Measurements from ENCODE around the gene LRP1B.
A peak's percentile ranks its signal among the peaks of the same experiment; 100 is the strongest.

The LRP1B gene

DNA sequence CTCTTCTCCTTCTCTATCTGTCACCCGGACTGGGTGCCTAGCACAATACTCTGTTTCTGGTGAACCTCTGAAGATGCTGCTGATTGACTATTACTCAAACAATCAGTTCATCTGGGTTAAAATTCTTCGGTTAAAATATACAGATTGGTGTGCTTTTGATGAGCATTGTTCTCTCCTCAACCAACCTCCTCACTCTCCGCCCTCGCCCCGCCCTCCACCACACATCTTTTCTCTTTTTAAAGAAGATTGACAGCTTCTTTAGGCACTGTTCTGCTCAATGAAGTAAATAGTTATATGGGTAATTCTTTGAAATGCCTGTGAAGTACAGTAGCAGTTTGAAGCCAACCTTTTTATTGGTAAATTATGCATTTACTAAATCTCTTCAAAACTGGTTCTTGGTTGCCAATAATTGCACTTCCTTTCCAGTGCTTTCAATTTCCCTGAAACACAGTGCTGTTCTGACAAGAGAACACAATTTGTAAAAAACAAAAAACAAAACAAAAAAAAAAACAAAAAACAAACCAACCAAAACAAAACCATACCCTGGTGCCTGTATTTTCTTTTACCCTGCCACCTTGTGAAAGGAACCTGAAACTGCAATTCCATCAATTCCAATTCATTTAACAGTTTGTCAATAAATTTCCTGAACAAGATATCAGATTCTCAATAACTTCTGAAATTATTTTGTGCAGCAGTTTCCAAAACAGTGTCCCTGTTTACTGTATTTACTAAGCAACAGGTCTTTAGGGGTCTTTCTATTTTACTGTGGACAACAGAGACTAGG lies 188.6 kb downstream of the LRP1B start:
- no peak for DNase-seq

DNA sequence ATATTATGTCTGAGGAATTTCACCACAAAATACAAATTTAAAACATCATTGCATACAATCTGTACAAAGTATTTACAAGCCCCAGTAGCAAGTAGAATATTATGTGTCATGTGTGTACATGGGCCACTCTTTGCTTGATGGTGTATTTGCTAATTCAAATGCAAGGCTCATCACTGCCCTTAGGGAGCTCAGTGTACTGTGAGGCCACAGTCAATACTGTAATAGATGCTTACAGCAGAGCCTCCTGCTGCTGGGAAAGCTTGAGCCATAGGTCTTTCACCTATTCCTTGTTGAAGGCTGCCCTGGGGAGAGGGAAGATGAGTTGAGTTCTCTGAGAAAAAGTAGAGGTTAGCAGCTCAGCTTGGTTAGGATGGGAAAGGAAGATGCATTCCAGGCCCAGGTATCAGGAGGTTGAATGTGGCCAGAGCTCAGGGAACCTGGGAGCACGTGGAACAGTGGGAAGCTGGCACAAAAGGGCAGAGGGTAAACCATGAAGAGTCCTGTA lies 189.6 kb downstream of the LRP1B start:
- DNase-seq: no peak

DNA sequence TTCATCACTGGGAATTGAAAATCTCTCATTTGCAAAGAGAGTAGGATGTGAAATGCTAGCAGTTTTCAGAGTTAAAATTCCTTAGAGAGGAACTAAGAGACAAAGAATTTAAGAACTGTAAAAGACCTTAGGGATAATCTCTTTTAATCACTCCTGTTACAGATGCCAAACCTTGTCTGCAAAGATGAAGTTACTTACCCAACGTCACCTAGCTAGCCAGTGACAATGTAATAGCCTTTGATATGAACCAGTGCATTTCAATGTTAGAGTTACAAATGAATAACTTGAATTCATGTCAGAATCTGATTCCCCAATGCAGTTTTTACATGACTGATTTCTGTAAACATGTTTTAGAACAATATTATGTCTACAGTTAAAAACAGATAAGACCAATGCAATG lies 190.1 kb downstream of the LRP1B start:
- DNase-seq: no peak

DNA sequence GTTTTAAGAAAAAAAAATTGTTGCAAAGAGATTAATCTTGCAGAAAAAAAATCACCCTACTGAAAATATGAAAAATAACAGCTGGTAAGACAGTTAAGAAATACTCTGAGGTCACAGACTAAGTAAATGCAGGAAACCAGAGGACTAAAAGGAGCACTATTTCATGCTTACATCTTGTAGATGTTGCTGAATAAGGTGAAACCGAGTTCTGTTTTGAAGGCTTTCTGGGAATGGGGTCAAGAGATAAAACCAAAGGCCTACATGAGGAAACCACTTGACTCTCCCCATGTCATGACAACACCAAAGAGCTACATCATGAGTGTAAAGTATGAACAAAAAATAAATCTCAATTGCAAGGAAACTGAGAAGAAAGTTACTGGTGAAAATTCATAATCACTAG lies 197.6 kb downstream of the LRP1B start:
- DNase-seq: no peak

DNA sequence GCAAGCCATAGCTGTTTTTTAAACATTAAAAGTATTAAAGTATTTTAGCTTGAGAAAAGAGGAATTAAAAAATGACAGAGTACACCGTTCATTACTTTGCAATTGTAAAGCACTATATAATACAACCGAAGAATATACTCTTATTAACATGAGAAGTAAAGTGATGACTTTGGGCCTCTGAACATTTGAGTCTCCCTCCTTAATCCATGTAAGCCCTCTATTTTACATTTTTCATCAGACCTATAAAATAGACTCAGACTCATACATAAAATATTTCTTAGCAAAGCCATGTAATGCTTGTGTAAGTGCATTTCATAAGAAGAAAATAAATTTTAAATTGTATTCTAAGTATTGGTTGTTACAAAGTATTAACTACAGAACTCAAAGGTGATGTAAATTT lies 198.6 kb downstream of the LRP1B start:
- DNase-seq: no peak

DNA sequence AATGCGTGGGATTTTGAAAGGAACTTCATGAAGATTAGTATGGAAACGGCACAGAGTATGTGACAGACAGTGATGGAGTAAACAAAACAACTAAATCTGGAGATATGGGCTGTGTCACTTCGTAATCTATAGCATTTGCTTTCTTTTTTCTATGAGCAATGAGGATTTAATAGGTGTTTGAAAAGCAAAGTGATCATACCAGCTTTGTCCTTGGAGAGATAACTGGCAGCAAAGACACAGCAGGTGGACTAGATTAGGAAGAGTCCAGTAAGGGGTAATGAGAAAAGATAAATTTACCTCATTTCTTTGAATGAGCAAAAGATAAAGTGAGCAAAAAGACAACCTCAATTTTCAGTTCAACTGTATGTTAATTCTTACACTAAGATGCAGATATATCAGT lies 199.0 kb downstream of the LRP1B start:
- DNase-seq: no peak

DNA sequence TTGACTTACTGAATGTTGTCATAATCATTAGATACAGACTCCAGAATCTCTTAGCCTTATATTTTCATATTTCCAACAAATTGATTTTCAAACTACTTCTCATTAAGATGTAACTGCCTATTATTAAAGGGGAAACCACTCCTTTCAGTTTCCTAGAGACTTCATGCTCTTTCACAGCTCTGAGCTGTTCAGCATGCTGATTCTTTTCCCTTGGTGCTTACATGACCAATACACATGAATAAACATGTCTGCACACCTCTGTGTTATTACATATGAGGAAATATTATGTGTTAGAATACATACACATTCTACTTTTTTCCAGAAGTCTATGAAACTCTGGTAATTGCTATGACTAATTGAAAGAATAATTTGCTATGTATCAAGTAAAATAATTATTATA lies 200.0 kb downstream of the LRP1B start:
- DNase-seq: no peak

DNA sequence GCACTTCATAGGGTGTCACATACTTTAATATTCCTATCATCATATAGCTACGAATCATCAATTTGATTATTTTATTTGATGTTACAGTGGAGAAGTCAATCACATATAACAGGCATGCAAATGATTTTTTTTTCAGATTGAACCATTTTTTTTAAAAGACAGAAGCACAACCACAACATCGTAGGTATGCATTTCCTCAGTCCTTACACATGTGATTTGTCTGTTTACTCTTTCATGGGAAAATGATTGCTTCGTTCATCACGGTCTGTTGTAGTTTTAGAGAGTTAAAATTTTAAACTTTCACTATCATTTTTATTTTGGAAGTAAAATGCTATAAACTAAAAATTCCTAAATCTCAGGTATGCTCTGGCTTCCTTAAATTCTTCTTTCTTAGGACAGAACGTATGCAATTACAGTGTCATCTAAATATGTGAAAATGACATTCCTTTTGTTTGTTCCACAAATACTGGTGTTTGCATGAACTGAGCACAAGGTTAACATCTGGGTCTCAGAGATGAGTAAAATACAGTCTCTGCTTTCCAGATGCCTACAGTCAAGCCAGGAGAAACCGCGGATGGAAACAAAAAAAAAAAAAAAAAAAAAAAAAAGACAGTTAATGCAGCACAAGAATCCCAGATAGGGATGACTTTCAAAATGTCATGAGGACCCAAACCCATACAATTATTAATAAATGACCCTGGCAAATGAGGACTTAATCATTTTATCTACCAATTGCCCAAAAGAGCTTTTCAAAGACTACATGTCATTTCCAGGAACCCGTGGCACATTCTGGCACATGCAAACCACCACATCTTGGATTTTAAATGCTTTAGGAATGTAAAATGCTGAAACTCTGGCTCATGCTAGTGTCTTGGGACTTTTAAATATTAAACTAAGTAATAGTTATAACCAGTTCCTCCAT lies 201.2 kb downstream of the LRP1B start:
- no peak for DNase-seq

DNA sequence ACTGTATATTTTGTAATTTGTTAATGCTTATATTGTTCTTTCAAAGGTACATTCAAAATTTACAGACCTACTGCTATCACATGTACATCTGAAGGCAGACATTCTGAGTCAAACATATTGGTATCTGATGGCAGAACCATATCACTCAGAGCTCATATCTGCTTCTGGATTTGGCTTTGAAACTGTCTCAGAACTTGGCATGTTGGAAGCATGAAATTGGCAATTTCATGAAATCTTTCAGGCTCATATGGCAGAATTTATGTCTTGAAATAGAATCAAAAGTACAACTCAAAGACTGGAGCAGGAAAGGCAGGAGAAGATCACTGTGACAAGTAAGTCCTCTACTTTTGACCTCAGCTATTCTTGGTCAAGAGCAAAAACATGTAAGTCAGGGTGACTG lies 202.3 kb downstream of the LRP1B start:
- DNase-seq: no peak

DNA sequence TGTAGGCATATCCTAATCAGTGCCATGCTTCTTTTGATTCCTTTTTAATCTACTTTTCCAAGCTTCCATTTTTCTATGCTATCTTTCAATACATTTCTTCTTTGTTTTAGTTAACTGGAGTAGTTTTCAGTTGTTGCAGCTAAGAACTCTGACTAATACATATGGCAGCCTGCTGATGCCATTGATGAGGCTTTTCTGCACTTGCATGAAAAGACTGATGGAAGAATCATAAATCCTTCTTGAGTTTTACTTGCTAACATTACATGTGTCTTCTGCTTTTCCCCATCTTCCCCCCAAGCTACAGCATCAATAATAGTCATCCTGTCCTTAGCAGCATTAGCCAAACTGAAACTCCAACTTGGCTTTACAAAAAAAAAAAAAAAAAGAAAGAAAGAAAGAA lies 203.3 kb downstream of the LRP1B start:
- DNase-seq: no peak

DNA sequence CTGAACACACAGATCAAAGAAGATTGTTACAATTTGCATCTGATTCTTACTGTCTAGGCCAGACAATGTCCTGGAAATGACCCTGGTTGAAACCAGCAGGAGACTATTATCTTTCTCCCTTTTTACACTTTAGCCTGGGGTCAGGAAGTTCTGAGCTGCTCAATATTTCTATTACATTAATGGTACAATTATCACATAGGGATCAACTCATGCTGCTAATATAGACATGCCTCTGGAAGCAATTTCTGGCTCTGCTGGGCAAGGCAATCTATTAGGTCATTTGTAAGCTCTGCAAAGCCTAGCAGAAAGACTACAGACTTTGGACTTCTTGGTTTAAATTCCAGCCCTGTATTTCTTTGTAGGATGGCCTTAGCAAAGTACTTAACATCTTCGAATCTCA lies 205.3 kb downstream of the LRP1B start:
- no peak for DNase-seq

DNA sequence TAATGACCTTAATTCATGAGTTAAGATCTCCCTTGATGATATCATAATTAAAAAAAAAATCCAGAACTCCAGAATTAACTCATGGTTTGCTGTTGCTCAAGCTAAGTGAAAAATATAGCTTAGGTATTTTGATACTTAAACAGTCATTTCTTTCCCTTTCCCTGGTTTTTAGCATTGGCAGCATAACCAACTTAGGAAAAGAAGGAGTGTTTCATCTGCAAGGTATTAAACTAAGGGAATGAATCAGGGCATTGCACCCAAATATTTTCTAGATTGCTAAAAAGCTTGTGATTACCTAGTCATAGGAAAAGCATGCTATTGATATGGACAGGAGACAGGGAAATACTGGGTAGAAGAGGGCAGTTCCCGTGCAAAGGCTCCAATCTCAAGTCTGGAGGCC lies 207.2 kb downstream of the LRP1B start:
- no peak for DNase-seq

DNA sequence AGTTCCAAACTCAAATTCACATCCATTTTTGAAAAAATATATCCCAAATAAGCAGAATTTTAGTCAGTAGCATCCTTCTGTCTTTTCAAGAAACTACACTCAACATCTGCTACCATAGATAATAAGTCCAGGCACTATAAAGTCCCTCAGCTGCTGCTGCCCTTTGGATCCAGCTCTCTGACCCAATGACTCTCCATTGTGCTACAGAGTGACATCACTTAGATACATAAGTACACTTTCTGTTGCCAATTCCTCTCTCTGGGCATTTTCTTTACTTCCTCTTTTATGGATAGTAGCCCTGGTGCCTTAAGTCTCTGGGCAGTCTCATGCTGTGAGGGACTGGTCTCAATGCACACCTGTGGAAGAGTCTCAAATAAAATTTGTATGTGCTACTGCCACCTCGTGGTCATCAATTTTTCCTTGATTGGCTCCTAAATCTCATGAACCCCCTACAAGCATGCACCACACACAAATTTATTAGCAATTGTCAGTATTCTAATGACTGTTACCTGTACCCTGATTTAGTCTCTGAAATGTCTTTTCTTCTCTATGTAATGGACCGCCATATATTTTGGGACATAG lies 219.2 kb downstream of the LRP1B start:
- peak; percentile 4 for DNase-seq

DNA sequence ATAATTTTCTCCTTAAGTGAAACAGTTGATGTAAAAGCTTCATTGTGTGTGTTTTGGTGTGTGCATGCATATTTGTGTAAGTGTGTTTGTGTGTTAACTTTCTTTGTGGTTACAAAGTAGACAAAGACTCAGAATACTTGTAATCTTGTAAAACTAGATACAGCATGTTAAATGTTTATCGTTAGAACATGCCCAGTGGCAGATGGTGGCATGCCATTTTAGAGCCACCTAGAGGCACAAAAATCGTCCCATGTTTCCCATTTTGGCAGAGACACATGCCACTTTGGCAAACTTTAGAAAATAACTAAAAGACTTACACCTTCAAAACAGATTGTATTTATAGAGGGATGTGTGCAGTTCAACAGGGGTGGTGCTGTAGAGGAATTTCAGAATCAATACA lies 224.1 kb downstream of the LRP1B start:
- DNase-seq: no peak

DNA sequence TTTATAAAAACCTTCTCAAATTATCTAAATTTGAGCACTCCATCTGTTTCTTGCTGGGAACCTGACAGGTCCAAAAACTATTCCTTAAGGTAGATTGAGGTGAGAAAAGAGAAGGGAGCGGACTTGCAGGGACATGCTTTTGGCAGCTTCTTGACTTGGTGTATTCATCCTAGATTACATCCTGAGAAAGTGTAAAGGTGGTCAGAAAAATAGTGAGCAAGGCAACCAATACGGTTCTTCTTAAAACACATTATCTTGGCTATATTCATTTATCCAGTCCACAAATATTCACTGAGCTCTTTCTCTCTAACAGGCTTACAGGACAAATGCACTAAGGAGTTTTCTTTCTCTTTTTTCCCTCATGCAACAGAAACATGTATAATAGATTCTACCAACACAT lies 230.0 kb downstream of the LRP1B start:
- DNase-seq: no peak

DNA sequence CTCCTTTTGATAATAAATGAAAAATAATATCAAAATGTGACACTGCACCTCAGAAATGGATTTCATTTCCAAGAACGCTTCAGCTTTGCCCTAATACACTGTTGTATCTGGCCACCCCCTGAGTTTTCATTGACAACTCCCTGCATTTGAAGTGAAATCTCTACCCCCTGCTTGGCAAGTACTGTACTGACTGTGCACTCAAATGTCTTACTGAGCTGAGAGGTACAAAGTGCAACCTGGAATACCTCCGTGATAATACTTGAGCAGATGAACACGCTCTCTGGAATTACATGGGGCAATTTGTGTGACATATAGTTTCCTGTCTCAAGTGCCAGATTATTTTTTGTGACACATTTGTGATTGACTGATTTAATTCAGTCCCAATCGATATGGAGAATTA lies 231.1 kb downstream of the LRP1B start:
- DNase-seq: no peak

DNA sequence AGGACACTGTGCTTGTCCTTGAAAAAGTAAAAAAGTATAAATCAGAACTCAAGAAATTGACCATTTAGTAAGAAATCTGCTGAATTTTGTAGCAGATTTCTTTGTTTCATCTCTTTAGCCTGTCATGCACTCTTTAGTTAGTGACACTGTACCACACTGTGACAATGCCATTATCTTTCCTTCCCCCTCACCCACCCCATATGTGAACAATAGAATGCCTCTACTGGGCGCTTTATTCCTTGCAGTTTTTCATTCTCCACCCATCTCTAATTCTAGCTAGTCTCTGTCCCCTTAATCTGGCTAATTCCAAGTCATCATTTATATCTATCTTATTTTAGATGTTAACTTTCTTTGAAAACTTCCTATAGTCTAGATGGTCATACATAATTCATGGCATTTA lies 241.0 kb downstream of the LRP1B start:
- no peak for DNase-seq

DNA sequence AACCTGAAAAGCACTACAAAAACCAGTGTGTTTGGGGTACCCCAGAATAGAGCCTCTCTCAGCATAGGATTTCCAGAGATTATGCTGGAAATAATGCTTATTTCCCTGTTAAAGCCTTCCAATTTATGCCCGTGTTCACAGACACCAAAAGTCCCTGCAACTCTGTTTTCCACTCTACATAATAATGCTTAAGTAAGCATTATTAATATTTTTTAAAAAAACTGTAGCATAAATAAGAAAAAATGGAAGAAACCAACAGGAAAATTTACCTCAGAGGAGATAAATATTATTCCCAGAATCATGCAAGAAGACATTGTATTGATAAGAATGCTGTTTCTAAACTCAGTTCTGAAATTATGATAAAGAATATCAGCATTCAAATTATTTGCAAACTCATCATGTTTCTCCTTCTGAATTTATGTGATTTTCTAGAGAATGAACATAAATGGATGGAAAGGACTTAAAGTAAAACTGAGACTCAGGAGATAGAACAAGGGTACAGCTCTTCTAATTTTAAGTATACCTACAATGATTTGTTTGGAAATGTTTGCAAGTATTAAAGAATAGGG lies 241.7 kb downstream of the LRP1B start:
- DNase-seq: no peak

DNA sequence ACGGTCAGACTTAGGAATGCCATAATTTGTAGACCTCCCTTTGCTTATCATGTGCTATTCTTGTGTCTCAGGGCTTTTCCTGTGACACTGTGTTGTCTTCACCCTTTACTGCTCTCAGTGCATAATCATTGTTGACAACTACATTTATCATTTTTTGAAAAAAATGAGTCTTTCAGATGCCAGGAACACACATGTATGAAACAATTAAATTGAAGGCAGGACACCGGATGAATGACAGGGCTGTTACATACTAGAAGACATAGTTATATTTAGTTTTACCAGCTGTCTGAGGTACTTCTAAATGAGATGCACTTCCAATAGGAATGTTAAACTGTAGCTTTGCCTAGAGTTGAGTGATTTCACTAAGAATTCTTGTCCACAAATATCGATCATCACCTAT lies 243.5 kb downstream of the LRP1B start:
- DNase-seq: no peak

DNA sequence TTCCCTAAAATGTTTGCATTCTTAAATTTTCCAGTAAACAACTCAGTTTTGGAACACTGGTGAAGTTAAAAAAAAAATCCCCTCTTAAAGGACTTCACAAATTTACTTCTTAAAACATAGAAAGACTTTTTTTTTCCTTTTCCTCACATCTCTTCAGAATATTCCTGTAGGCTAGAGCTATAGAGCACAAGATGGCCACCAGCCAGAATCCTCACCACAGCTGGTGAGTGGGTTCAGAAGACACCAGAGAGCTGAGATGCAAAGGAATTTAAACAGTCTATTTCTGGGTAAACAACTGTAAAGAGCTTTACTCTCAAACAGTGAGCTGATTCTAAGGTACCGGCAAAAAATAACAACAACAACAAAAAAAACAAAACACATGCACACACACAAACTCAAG lies 252.8 kb downstream of the LRP1B start:
- DNase-seq: no peak

DNA sequence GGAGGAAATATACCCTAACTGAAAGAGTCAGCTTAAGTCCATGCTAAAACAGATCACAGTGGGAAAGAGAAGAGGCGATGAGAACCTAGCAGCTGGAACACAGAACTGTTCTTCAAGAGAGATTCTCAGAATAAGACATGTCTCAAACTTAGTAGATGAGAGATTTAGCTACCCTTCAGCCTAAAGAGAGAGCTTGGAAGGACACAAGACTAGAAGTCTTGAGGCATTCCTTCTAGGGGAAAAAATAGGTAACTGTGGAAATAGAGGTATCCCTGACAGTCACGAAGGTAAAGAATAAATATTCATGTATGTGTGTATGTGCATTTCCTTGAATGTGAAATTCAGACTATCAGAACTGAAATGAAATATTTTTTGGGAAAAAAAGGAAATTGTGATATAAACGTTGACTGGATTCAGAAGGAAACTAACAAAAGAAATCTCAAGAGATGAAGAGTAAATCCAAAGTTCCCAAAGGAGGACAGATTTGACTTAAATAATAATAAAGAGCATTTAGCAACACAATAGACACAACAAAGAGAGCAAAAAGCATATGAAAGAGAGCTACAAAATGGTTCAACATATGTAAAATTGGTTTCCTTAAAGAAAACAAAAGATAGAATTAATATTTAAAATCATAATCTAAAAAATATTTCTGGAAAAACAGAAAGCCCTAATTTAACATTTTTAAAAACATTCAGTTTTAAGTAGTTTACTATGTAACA lies 258.7 kb downstream of the LRP1B start:
- no peak for DNase-seq

DNA sequence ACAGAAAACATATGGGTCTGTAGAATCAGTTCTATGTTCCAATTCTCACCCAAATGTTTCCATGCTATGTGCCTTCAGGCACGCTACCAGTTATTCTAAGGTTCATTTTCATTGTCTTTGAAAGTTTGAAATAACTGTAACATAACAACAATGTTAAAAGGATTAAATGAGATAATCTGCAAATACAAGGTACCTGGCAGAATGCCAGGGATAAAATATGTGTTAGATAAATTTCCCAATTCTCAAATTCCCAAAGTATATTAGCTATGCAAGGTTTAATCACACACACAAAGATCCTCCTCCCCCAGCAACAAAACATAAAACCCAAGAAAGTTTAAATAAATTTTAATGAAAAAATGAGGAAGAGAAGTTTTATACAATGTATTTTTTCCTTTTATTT lies 261.2 kb downstream of the LRP1B start:
- DNase-seq: no peak

DNA sequence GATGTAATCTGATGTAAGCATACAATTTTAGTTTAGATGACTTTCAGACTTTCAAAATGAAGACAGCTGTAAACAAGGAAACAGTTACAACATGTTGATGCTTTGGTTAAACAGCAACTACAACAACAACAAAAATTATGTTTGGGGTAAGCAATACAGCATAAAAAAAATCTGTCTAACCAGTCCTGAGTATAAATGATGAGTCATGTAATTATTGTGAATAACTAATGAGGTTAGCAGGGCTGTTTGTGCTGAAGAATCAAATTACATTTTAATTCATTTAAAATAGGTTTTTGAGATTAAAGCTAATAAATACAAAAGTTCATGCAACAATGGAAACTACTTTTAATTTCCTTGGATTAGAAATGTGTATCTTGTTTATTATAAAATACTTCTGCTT lies 266.9 kb downstream of the LRP1B start:
- no peak for DNase-seq
